Stromal cell of bone marrow (primary cell): ENCODE results near the gene DCDC2.
"Not testable (repeated sequence)": the region's sequence is repeated elsewhere in the genome, so short reads cannot be mapped to it uniquely, and the experiment has no call there.

Source experiments
- DNase-seq: peaks from one replicate; pipeline ENCODE4 v3.0.0-alpha.2; 2012; ENCODE audit warnings: low read depth

Gene DCDC2

GRCh38 chr6:24357336-24358218, at the start of gene DCDC2:
Gene DCDC2 (minus strand): TSS chr6:24358059. CDS start chr6:24357750, 309 bp downstream.
- DNase-seq: no peak

GRCh38 chr6:24405262-24405661, 47.4 kb upstream of the DCDC2 start:
- no peak for DNase-seq

- no peak for DNase-seq
Observed at GRCh38 chr6:24403501-24403824, 45.6 kb upstream of the DCDC2 start.

GRCh38 chr6:24402697-24403500, 45.0 kb upstream of the DCDC2 start, which contains the start of gene MRS2:
Gene MRS2 (plus strand): TSS chr6:24402936. CDS start chr6:24403047, 111 bp downstream.
- DNase-seq: peak; percentile 50

- no peak for DNase-seq
Observed at GRCh38 chr6:24401458-24401857, 43.6 kb upstream of the DCDC2 start.

- DNase-seq: not testable (repeated sequence)
Observed at GRCh38 chr6:24400045-24401039, 42.5 kb upstream of the DCDC2 start.

- no peak for DNase-seq
Observed at GRCh38 chr6:24397631-24398030, 39.8 kb upstream of the DCDC2 start.

- no peak for DNase-seq
Observed at GRCh38 chr6:24396824-24397223, 39.0 kb upstream of the DCDC2 start.

- peak; percentile 94 for DNase-seq
Observed at GRCh38 chr6:24394780-24395437, 37.0 kb upstream of the DCDC2 start.

GRCh38 chr6:24394061-24394779, 36.4 kb upstream of the DCDC2 start:
- DNase-seq: no peak

- DNase-seq: no peak
Observed at GRCh38 chr6:24391756-24392405, 34.0 kb upstream of the DCDC2 start.

GRCh38 chr6:24391208-24391607, 33.3 kb upstream of the DCDC2 start:
- DNase-seq: no peak

- no peak for DNase-seq
Observed at GRCh38 chr6:24387818-24388217, 30.0 kb upstream of the DCDC2 start.

GRCh38 chr6:24385536-24386269, 27.8 kb upstream of the DCDC2 start:
- DNase-seq: no peak

- not testable (repeated sequence) for DNase-seq
Observed at GRCh38 chr6:24384369-24385130, 26.7 kb upstream of the DCDC2 start.

GRCh38 chr6:24382891-24383494, 25.1 kb upstream of the DCDC2 start:
- not testable (repeated sequence) for DNase-seq

GRCh38 chr6:24382220-24382540, 24.3 kb upstream of the DCDC2 start:
- DNase-seq: no peak

GRCh38 chr6:24381476-24382219, 23.8 kb upstream of the DCDC2 start:
- no peak for DNase-seq
